ENCODE results near the gene MAD1L1.

DNA sequence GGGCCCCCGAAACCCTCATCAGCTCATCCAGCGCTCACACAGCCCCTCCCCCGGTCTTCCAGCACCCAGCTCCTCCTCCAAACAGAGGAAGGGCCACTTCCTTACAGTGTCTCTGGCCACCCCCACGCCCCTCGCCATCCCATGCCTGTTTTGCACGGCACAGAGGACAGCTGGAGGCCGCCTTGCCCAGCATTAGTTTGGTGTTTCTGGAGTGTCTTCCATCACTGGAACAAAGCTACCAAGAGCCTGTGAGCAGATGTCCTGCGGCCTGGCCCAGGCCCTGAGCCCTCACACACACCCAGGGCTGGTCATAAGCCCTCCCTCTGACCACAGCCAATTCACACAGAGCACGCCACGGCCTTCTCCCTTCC is 82.3 kb downstream of the MAD1L1 start:
- TF ChIP-seq, protein P1, sequence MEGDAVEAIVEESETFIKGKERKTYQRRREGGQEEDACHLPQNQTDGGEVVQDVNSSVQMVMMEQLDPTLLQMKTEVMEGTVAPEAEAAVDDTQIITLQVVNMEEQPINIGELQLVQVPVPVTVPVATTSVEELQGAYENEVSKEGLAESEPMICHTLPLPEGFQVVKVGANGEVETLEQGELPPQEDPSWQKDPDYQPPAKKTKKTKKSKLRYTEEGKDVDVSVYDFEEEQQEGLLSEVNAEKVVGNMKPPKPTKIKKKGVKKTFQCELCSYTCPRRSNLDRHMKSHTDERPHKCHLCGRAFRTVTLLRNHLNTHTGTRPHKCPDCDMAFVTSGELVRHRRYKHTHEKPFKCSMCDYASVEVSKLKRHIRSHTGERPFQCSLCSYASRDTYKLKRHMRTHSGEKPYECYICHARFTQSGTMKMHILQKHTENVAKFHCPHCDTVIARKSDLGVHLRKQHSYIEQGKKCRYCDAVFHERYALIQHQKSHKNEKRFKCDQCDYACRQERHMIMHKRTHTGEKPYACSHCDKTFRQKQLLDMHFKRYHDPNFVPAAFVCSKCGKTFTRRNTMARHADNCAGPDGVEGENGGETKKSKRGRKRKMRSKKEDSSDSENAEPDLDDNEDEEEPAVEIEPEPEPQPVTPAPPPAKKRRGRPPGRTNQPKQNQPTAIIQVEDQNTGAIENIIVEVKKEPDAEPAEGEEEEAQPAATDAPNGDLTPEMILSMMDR (IDR thresholded peaks at IDR 0.05; ENCODE audit: borderline replicate concordance, extremely low read depth, low read length, poor library complexity, severe bottlenecking): no peak
- no peak for TF ChIP-seq EZH2 (IDR thresholded peaks at IDR 0.05; ENCODE audit: borderline replicate concordance, low read depth, low read length, severe bottlenecking)

All from DND-41 (cell line).